GM15510 (cell line): ENCODE results near the gene HELLS.

ENCODE experiments used
- POLR2A ChIP-seq: IDR thresholded peaks from 3 replicates; pipeline ENCODE4 v1.6.1; 2011; ENCODE audit warnings: borderline replicate concordance; ENCODE audit not compliant: insufficient read length; ENCODE audit errors: extremely low read depth

Gene HELLS

DNA sequence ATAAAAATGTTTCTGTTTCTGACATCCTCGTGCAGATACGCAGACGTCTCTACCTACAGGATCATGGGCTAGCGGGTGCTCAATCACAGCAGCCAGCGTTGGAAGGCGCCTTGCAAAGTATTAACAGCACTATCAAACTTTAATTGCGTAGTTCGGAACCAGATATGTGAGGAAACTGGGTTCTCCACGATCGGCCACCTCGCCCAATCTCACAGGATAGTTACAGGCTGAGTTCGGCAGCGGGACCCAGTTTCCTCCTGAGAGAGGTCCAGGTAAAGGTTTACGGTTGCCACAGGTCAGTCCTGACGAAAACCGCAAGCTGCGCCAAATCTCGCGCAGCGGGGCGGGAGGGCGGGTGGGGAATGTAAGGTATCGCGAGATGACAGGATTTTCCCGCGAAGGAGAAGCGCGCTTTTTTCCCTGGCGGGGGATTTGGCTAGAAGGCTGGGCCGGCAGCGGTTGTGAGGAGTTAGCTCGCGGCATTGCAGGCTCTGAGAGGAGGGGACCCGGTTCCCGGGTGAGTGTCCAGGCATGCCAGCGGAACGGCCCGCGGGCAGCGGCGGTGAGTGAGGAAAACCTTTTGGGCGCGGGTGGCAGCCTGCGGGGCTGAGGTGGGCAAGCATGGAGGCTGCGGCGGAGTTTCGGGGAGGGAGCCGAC is at the start of gene HELLS:
Gene HELLS (plus strand): TSS at position 398 of the 658 bp plus-strand sequence. CDS start 134 bp downstream, at position 532.
- peak; percentile 56 for TF ChIP-seq POLR2A

DNA sequence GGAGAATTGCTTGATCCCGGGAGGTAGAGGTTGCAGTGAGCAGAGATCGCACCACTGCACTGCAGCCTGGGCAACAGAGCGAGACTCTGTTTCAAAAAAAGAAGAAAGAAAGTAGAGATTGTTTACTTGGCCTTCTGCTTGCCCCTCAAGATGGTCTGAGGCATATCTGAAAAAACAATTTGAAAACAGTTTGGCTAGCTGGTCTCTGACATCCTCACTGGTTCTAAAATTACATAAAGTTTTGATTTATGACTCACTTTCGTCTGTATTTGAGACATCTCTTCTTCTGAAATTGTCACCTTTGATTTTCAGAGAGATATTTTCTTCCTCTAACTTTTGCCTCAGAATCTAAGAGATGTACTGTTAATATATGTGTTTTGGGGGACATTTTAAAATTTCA is 49.6 kb upstream of the HELLS start:
- no peak for TF ChIP-seq POLR2A

DNA sequence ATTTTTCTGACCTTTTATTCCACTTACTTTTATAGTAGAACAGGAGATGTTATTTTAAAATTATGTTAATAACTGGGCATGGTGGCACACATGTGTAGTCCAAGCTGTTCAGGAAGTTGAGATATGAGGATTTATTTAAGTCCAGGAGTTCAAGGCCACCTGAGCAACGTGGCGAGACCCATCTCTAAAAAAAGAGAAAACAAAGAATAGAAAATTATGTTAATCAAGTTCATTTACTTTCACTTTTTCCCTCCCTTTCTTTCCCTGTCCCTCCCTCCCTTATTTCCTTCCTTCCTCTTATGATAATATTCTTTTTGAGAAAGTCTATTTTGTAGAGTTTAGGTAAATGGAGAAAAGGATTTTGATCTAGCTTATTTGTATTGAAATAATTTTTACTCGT is 48.9 kb upstream of the HELLS start:
- TF ChIP-seq POLR2A = no peak

DNA sequence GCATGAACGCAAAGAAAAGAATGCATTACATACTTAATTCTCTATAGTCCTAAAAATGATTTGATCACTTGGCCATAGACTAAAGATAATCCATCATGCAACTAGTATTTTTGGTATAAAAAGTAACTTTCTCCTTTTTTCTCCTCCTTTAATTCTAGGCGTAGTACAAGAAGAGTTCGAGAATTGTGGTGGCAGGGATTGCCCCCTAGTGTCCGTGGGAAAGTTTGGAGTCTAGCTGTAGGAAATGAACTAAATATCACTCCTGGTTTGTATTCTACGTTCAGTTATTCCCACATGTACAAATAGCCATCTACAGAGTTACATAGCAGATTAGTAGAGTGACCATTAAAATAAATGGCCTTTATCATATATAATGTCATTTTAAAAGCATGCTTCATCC is 45.5 kb upstream of the HELLS start:
- no peak for TF ChIP-seq POLR2A

DNA sequence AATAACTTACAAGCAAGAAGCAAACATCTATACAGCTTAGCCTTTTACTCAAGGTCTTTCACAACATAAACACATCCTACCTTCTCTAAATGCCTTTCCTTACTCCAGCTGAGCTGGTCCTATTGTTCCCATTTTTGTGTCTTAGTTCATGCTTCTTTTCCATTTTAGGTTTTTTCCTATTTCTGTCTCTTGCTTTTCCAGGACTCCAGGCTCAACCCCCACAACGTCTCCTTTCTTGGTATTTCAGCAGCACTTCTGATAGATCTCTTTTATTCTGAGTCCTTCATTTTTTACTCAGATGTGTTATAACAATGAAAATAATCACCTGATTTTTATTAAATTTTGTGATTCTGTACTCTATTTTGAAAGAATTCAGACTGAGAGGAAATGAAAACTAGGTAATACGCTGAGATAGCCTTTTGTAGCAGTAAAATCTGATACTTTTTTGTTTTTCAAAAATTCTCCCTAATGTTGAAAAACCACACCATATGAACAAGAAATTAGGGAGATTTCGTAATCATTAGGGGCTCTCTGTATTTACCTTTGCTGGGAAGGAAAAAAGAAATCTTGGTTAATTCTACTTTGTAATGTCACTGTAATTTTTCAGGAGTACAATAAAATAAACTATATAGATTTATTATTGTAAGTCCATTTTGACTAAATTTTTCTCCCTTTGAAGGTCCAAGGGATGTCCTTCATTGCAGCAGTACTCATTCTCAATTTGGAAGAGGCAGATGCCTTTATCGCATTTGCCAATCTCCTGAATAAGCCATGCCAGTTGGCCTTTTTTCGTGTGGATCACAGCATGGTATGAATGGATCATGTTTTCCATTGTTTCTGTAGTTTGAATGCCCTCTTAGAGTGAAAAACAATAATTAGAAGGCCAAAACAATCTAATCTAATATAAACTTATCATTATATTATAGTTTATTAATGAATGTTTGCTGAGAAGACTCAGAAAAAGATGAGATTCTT is 24.0 kb upstream of the HELLS start:
- TF ChIP-seq POLR2A = no peak

DNA sequence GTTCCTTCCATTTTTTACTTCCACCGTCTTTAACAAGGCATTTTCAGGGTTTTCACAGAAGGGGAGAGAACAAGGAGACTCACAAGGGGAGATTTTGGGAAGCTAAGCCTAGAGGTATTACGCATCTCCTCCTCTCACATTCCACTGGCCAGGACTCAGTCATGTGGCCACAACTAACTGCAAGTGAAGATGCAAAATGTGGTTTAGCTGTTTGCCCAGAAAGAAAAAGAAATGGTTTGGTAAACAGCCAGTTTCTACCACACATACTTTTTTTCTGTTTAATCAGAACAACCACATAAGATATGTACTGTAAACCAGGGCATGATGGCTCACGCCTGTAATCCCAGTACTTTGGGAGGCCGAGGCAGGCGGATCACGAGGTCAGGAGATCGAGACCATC is 21.4 kb upstream of the HELLS start:
- no peak for TF ChIP-seq POLR2A

DNA sequence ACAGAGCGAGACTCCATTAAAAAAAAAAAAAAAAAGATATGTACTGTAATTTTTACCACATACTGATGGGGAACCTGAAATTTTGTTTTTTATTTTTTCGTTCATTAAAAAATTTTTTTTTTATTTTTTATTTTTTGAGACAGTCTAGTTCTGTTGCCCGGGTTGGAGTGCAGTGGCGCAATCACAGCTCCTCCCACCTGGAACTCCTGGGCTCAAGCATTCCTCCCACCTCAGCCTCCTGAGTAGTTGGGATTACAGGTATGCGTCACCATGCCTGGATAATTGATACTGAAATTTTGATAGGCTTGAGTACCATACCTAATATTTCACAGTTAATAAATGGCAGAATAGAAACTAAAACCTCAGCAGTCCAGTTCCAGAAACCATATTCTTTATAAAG is 20.9 kb upstream of the HELLS start:
- no peak for TF ChIP-seq POLR2A

DNA sequence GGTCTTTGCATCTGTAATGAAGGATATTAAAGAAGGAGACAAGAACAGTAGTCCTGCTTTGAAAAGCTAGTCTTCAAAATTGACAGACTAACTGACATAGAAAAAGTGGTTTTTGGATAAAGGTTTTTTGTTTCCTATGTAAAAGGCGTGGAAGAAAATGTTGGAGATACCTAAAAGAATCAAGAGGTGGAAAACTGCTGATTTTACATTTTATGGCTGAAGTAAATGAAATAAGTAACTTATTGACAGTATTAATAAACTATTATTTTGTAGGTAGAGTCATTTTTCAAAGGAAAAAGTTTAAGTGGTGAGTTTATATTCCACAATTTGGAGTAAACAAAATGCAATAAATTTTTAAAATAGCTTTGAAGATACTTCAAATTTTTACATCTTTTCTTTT is 12.6 kb upstream of the HELLS start:
- no peak for TF ChIP-seq POLR2A

DNA sequence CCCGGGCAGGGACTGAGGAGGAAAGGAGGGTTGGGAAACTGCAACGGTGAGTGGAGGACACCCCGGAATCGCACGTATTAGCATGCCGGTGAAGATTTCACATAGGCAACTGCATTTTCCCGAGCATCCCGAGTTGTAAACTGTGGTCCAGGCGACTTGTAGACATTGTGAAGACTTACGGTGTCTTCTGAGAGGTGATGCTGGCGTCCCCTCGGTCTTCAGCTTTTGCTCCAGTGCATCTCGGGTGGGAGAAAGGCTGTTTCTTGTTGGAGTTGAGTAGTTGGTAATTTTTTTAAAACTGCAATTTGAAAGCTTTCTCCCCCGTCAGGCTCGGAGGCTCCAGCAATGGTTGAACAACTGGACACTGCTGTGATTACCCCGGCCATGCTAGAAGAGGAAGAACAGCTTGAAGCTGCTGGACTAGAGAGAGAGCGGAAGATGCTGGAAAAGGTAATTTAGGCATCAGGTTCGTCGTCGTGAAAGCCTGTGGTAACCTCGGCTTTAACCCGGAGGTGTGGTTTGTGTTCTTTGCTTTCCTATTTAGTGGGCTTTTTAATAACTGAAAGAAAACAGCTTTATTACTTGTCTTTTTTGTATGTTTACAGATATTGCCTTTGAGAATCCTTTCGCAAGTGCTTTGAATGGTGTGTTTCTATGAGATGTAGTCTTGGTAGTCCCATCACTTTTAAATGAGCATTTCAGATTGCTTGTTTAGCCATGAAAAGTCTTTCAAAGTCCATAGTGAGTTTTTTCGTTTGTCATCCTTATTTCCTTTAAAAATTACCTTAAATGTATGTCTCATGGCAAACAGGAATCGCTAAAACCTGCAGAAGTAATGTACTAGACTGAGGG is 687 bp downstream of the HELLS start:
- no peak for TF ChIP-seq POLR2A

DNA sequence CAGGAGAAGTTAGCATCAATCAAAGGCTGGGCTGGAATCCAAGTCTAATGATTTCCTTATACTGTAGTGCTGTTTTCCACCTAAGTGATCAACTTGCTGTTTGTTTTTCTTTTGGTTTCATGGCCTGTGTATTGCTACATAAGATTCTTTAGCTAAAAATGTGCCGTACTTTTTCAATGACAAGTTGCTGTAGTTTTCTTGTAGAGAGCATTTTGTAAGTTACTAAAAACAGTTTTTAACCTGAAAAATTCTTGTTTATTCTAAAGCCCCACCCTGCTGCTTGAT is 1.3 kb downstream of the HELLS start:
- no peak for TF ChIP-seq POLR2A

DNA sequence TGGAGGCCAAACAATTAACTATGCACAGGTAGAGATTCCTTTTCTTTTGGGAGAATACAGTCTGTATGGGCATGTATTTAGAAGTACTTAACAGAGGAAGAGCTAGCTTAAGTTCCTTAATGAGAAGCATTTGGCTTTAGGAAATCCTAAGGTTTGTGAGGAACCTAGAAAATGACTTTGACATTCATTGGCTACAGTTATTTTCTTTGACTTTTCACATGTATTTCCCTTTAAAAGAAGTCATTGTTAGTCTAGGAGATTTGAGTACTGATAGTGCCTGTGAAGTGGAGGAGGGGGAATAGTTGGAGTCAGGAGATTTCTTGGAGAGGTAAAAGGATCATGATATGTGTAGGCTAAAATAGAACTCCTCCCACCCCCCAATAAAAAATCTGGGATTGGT is 3.6 kb downstream of the HELLS start:
- no peak for TF ChIP-seq POLR2A

DNA sequence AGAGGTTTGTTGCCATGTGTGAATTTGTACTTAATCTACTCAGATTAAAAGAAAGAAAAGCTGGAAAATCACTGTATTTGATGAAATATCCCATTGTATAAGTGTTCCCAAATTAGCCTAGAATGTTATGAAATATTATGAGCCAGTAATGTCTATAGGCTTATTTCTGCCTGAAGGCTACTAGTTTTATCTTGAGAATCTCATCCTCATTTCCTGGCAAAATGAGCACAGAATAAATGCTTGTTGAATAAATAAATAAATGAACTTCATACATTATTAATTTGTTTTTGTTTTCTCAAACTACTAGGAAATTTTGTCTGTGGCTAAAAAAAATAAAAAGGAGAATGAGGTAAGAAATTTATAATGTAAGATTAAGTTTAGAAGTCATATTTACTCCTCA is 25.5 kb downstream of the HELLS start:
- TF ChIP-seq POLR2A = no peak

DNA sequence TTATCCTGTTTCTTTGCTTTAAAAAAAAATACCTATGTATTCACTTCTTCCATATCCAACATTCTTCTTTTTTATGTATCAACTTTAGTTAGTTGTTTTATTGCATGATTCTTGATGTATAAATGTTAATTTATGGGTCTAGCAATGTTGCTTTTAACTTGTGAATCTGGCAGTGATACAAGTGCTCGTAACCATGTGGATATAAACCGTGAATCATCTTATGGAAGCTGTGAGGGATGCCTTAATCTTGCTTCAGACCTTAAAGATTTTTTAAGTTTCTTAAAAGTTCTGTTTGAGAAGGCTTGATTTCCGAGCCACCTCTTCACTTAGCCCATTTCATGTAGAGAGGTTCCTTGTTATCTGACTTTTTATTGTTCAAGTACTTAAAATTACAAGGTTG is 25.9 kb downstream of the HELLS start:
- no peak for TF ChIP-seq POLR2A

DNA sequence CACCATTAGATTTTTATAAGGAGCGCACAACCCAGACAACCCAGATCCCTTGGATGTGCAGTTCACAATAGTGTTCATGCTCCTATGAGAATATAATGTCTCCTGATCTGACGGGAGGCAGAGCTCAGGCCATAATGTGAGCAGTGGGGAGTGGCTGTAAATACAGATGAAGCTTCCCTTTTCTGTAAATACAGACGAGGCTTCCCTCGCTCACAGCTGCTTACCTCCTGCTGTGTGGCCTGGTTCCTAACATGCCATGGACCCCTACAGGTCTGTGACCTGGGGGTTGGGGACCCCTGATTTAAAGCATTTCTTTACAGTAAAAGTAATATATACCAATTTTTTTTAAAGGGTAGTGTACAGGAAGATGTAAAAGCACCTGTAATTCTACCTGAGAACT is 33.2 kb downstream of the HELLS start:
- TF ChIP-seq POLR2A = no peak

DNA sequence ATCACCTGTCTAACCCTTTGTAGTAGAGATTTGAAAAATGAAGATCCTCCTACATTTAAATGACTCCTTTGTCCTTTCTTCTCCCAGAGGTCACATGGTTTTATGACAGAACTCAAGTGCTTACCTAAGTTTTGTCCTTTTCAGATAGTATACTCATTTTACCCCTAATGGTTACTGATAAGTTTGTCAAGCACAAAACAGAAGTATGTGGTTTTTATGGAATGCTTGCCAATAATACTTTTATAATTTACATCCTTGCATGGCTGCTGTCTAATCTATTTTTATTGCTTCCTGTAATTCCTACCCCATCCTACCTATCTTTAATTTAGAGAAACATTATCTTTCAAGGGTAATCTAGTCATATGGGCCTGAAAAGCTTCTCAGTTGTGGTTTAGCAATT is 37.5 kb downstream of the HELLS start:
- TF ChIP-seq POLR2A = no peak
